ENCODE data around the gene TCERG1L. TPM values are rescaled to one million over a fixed set of nuclear protein-coding genes. Genes with fewer than 3 reads are reported as not detected.

The TCERG1L gene
- total and polyA plus RNA-seq, 2 experiments from 2014 or later = 0.47 to 0.73 TPM

DNA sequence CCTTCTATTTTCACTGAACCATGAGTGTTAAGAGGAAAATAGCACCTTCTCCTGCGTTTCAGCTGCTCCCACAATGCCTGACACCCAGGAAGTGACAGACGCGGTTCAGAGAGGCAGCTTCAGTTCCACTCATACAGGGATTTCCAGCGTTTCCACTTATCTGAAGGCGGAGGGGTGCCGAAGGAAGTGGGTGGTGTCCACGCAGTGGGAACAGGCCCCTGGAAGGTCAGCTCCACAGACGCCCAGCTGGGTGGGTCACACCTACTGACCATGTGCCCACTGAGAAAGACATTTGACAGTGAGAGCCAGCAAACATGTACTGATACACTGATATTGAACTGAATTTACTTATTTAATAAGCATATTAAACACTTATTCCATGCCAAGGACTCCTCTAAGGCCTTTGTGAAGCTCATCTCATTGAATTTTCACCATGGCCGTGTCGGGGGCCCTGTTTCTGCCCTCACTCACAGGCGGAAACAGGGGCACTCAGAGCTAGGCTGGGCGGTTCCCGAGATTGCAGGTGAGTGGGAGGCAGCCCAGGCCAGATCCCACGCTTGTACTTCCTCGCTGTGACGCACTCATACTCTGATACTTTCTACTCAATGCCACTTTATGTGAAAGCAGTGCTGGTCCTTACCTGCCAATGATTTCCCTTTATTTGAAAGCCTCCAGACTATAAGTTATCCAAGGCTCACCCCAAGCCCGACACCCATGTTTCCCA is 96.8 kb downstream of the TCERG1L start:
- H3K4me3 ChIP-seq = no peak overlapping the region
- H3K4me2 ChIP-seq = no peak overlapping the region
- 94% methylated on average over 17 of the region's 17 CpGs for WGBS (ENCODE audit: low lambda C conversion rate, missing lambda C conversion rate)

GRCh38 chr10:131213741-131214505 is 97.6 kb downstream of the TCERG1L start:
- no peak overlapping the region for H2AFZ ChIP-seq
- H4K20me1 ChIP-seq (ENCODE audit: insufficient read depth, poor library complexity, severe bottlenecking) = no peaks in the 10 kb centered on the region
- H3K4me3 ChIP-seq = no peak overlapping the region
- TF ChIP-seq EZH2 (IDR thresholded peaks at IDR 0.05; ENCODE audit: borderline replicate concordance) (no peak), EZH2phosphoT487 (IDR thresholded peaks at IDR 0.05; ENCODE audit: low read depth, severe bottlenecking, unreplicated experiment) (no peak)
- TF ChIP-seq, protein P1, sequence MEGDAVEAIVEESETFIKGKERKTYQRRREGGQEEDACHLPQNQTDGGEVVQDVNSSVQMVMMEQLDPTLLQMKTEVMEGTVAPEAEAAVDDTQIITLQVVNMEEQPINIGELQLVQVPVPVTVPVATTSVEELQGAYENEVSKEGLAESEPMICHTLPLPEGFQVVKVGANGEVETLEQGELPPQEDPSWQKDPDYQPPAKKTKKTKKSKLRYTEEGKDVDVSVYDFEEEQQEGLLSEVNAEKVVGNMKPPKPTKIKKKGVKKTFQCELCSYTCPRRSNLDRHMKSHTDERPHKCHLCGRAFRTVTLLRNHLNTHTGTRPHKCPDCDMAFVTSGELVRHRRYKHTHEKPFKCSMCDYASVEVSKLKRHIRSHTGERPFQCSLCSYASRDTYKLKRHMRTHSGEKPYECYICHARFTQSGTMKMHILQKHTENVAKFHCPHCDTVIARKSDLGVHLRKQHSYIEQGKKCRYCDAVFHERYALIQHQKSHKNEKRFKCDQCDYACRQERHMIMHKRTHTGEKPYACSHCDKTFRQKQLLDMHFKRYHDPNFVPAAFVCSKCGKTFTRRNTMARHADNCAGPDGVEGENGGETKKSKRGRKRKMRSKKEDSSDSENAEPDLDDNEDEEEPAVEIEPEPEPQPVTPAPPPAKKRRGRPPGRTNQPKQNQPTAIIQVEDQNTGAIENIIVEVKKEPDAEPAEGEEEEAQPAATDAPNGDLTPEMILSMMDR (IDR thresholded peaks at IDR 0.05; ENCODE audit: poor library complexity) = no peak
- H3K9me3 ChIP-seq (ENCODE audit: low read depth) = no peaks in the 10 kb centered on the region
- no peak overlapping the region for H3K27ac ChIP-seq
- WGBS (ENCODE audit: low lambda C conversion rate, missing lambda C conversion rate) = 69% methylated on average over 9 of the region's 9 CpGs
- H3K36me3 ChIP-seq (replicated peaks; ENCODE audit: insufficient read depth, low read depth) = no peaks in the 10 kb centered on the region
- H3K27me3 ChIP-seq = no peaks in the 10 kb centered on the region
- no peak overlapping the region for H3K4me2 ChIP-seq
- DNase-seq (ENCODE audit: low spot score) = peak; percentile 39
- no peaks in the 10 kb centered on the region for H3K79me2 ChIP-seq
- H3K9me2 ChIP-seq (replicated peaks; ENCODE audit: insufficient read depth) = no peaks in the 10 kb centered on the region
- no peaks in the 10 kb centered on the region for H3K4me1 ChIP-seq (ENCODE audit: insufficient read depth)

More for the DNA sequence above, 96.8 kb downstream of the TCERG1L start:
- TF ChIP-seq EZH2phosphoT487 (IDR thresholded peaks at IDR 0.05; ENCODE audit: low read depth, severe bottlenecking, unreplicated experiment) (no peak), EZH2 (IDR thresholded peaks at IDR 0.05; ENCODE audit: borderline replicate concordance) (no peak)
- TF ChIP-seq, protein P1 (IDR thresholded peaks at IDR 0.05; ENCODE audit: poor library complexity) = no peak
- Histone ChIP-seq H3K79me2 (no peaks in the 10 kb centered on the region), H2AFZ (no peak overlapping the region), H4K20me1 (ENCODE audit: insufficient read depth, poor library complexity, severe bottlenecking) (no peaks in the 10 kb centered on the region), H3K27ac (no peak overlapping the region), H3K9me2 (replicated peaks; ENCODE audit: insufficient read depth) (no peaks in the 10 kb centered on the region), H3K4me1 (ENCODE audit: insufficient read depth) (no peaks in the 10 kb centered on the region), H3K9me3 (ENCODE audit: low read depth) (no peaks in the 10 kb centered on the region), H3K27me3 (no peaks in the 10 kb centered on the region), H3K36me3 (replicated peaks; ENCODE audit: insufficient read depth, low read depth) (no peaks in the 10 kb centered on the region)
- DNase-seq (ENCODE audit: low spot score) = no peak

GRCh38 chr10:131212763-131213325 is 98.7 kb downstream of the TCERG1L start:
- H3K4me2 ChIP-seq = no peak overlapping the region
- no peak overlapping the region for H3K27ac ChIP-seq
- no peaks in the 10 kb centered on the region for H3K9me3 ChIP-seq (ENCODE audit: low read depth)
- no peak overlapping the region for H2AFZ ChIP-seq
- TF ChIP-seq, protein P1 (IDR thresholded peaks at IDR 0.05; ENCODE audit: poor library complexity) = no peak
- no peak for TF ChIP-seq EZH2phosphoT487 (IDR thresholded peaks at IDR 0.05; ENCODE audit: low read depth, severe bottlenecking, unreplicated experiment)
- no peak for TF ChIP-seq EZH2 (IDR thresholded peaks at IDR 0.05; ENCODE audit: borderline replicate concordance)
- no peaks in the 10 kb centered on the region for H3K4me1 ChIP-seq (ENCODE audit: insufficient read depth)
- no peaks in the 10 kb centered on the region for H3K9me2 ChIP-seq (replicated peaks; ENCODE audit: insufficient read depth)
- H3K4me3 ChIP-seq = no peak overlapping the region
- H4K20me1 ChIP-seq (ENCODE audit: insufficient read depth, poor library complexity, severe bottlenecking) = no peaks in the 10 kb centered on the region
- no peaks in the 10 kb centered on the region for H3K79me2 ChIP-seq
- no peak for DNase-seq (ENCODE audit: low spot score)
- WGBS (ENCODE audit: low lambda C conversion rate, missing lambda C conversion rate) = 86% methylated on average over 5 of the region's 5 CpGs
- no peaks in the 10 kb centered on the region for H3K27me3 ChIP-seq
- no peaks in the 10 kb centered on the region for H3K36me3 ChIP-seq (replicated peaks; ENCODE audit: insufficient read depth, low read depth)
